ENCODE data around the gene DRD4. TPM values are rescaled to one million over a fixed set of nuclear protein-coding genes. Genes with fewer than 3 reads are reported as not detected.

The DRD4 gene
- total and polyA plus RNA-seq, 9 of the 15 experiments (the other 6 are each of a cell fraction or from before 2014, with no cell fraction given) = 0.04 to 0.95 (median 0.21) TPM; not detected in 5

- Histone ChIP-seq H3K9me1 (ENCODE audit: control insufficient read depth, insufficient read depth, low read length) (no peaks in the 10 kb centered on the region), H3K27me3 (ENCODE audit: control insufficient read depth in 2 of 2, insufficient read depth in 2 of 2, low read length in 2 of 2) (no peaks in the 10 kb centered on the region), H3K79me2 (ENCODE audit: control insufficient read depth, insufficient read depth, low read length) (no peaks in the 10 kb centered on the region), H3K4me2 (ENCODE audit: insufficient read depth, low read length) (no peak overlapping the region), H3K9ac (ENCODE audit: insufficient read depth in 1 of 2, low read depth in 2 of 2, low read length in 2 of 2) (no peak overlapping the region), H3K4me1 (replicated peaks in 1 of 2; ENCODE audit: control insufficient read depth in 2 of 2, insufficient read depth in 2 of 2, low read length in 2 of 2) (peaks cover 0 to 22% of the 10 kb centered on the region in 2 experiments; a peak in 1 of 5 replicates), H3K27ac (ENCODE audit: extremely low read depth, low read depth, low read length) (no peak overlapping the region), H3K36me3 (ENCODE audit: control insufficient read depth, insufficient read depth, low read length) (peaks cover 95% of the 10 kb centered on the region), H4K20me1 (replicated peaks; ENCODE audit: control insufficient read depth, insufficient read depth, low read length) (0 out of 2 replicates have a peak, but pooled peaks cover 4% of the 10 kb centered on the region), H3K9me3 (replicated peaks; ENCODE audit: control insufficient read depth, insufficient read depth, low read depth, low read length) (no peaks in the 10 kb centered on the region), H2AFZ (ENCODE audit: low read depth, low read length) (no peak overlapping the region), H3K4me3 (no peak overlapping the region)
- ChIA-PET POLR2A (interaction anchor here (0.6 kb wide), 2 partner anchors 27 to 397 kb away, joined by 3 read pairs; no protein-coding TSS in a partner anchor), CTCF (ENCODE audit: low intra/inter-chr PET ratio) (no interaction called here)
- no peak for ATAC-seq
- 98% methylated on average over 24 of the region's 33 CpGs for WGBS (ENCODE audit: insufficient coverage, low coverage, missing lambda C conversion rate)
- in situ Hi-C loops (cut with MboI) (no loop called here), intact Hi-C loops (cut with micrococcal nuclease) (no loop called here)
- FAIRE-seq = no peak
- no TSS peak for BruUV-seq (replicated peaks)
- TF ChIP-seq POLR2G (IDR thresholded peaks at IDR 0.05; ENCODE audit: low read depth, low read length) (0 out of 2 replicates have a peak, but pooled peaks have one; percentile 23), FOXK2 (conservative IDR thresholded peaks at IDR 0.05 in 1 of 2, IDR thresholded peaks at IDR 0.05 in 1 of 2; ENCODE audit: low read depth in 2 of 2) (no peak), REST (IDR thresholded peaks at IDR 0.05; ENCODE audit: borderline replicate concordance) (no peak), REST (CRISPR knock-in tag; IDR thresholded peaks at IDR 0.05; ENCODE audit: low read depth) (no peak), MTA3 (IDR thresholded peaks at IDR 0.05; ENCODE audit: borderline replicate concordance) (no peak)
- DNase-seq (ENCODE audit: extremely low read depth in 1 of 4, low spot score in 3 of 4) = no peak
These were observed 31.6 kb upstream of the DRD4 start for GRCh38 chr11:605286-606129.
